ACC112 (cell line): ENCODE measurements around the gene ATXN10.

ENCODE experiments used
- H2AFZ ChIP-seq: fragments of 200-600 bp; sonication (generic); one replicate; pipeline ENCODE4 v1.6.0; 2017; ENCODE audit warnings: antibody characterized with exemption, low read length; ENCODE audit not compliant: unreplicated experiment
- H3K27ac ChIP-seq: fragments of 200-600 bp; sonication (generic); 2 replicates; pipeline ENCODE4 v1.5.1; 2014; ENCODE audit warnings: low read depth, mild to moderate bottlenecking, antibody characterized with exemption, low read length, moderate library complexity
- H3K27me3 ChIP-seq: fragments of 200-600 bp; sonication (generic); 2 replicates; pipeline ENCODE4 v1.6.1; 2014; ENCODE audit warnings: mild to moderate bottlenecking, antibody characterized with exemption, low read length, moderate library complexity, mixed read lengths; ENCODE audit not compliant: insufficient read depth
- H3K36me3 ChIP-seq: fragments of 200-600 bp; sonication (generic); 2 replicates; pipeline ENCODE4 v1.6.1; 2016; ENCODE audit warnings: mild to moderate bottlenecking, antibody characterized with exemption, low read length, moderate library complexity, mixed read lengths; ENCODE audit not compliant: insufficient read depth
- H3K4me1 ChIP-seq: fragments of 200-600 bp; sonication (generic); one replicate; pipeline ENCODE4 v1.6.1; 2016; ENCODE audit warnings: low read length, mixed read lengths; ENCODE audit not compliant: insufficient read depth, unreplicated experiment, control insufficient read depth
- H3K4me3 ChIP-seq: fragments of 200-600 bp; sonication (generic); 2 replicates; pipeline ENCODE4 v1.5.1; 2014; ENCODE audit warnings: mild to moderate bottlenecking, low read depth, low read length
- H3K79me2 ChIP-seq: fragments of 200-600 bp; sonication (generic); one replicate; pipeline ENCODE4 v1.6.0; 2016; ENCODE audit warnings: low read length; ENCODE audit not compliant: control insufficient read depth, unreplicated experiment, insufficient read depth

The ATXN10 gene

GRCh38 chr22:45878051-45878781 is 206.6 kb downstream of the ATXN10 start:
- H2AFZ ChIP-seq, result no peak overlapping the region
- H3K27ac ChIP-seq, result no peak overlapping the region
- H3K4me3 ChIP-seq, result no peak overlapping the region
- H3K4me1 ChIP-seq, result no peaks in the 10 kb centered on the region
- H3K36me3 ChIP-seq, result no peaks in the 10 kb centered on the region
- H3K79me2 ChIP-seq, result no peaks in the 10 kb centered on the region
- peaks cover 36% of the 10 kb centered on the region; the same call in 1 of the 2 replicates for H3K27me3 ChIP-seq

DNA sequence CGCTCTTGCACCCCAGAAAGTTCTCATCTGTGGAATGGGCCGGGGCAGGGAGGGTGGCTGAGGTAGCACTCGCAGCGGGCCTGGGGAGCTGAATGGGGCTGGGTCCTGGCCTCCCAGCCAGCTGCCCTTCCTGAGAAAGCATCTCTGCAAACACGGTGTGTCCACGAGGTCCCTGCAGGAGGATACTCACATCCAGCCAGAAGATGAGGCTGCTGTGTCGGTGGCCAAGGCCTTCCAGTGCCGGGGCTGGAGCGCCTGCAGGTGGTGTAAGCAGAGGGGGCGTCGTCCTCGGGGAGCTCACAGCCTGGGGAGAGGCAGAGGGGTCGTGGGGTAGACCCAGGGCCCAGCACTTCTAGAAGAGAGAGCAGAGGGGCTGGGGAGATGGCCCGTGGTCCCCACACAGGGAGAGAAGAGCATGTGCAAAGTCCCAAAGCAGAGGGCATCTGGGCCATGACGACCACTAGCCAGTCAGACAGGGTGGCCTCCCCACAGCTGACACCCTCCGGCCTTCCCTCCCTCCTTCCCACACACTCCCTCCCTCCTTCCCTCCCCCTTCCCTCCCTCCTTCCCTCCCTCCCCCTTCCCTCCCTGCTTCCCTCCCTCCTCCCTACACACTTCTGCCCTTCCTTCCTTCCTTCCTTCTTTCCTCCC is 207.4 kb downstream of the ATXN10 start:
- Histone ChIP-seq H3K36me3 (no peaks in the 10 kb centered on the region), H3K27ac (no peak overlapping the region), H3K27me3 (peaks cover 30% of the 10 kb centered on the region; the same call in 1 of the 2 replicates), H3K79me2 (no peaks in the 10 kb centered on the region), H2AFZ (no peak overlapping the region), H3K4me3 (no peak overlapping the region), H3K4me1 (no peaks in the 10 kb centered on the region)

- no peak overlapping the region for H2AFZ ChIP-seq
- H3K79me2 ChIP-seq, result no peaks in the 10 kb centered on the region
- no peaks in the 10 kb centered on the region for H3K36me3 ChIP-seq
- no peaks in the 10 kb centered on the region for H3K4me1 ChIP-seq
- H3K27ac ChIP-seq, result no peak overlapping the region
- H3K27me3 ChIP-seq, result peaks cover 28% of the 10 kb centered on the region; the same call in 1 of the 2 replicates
- H3K4me3 ChIP-seq, result no peak overlapping the region
Observed at GRCh38 chr22:45879552-45879949, 207.9 kb downstream of the ATXN10 start.

DNA sequence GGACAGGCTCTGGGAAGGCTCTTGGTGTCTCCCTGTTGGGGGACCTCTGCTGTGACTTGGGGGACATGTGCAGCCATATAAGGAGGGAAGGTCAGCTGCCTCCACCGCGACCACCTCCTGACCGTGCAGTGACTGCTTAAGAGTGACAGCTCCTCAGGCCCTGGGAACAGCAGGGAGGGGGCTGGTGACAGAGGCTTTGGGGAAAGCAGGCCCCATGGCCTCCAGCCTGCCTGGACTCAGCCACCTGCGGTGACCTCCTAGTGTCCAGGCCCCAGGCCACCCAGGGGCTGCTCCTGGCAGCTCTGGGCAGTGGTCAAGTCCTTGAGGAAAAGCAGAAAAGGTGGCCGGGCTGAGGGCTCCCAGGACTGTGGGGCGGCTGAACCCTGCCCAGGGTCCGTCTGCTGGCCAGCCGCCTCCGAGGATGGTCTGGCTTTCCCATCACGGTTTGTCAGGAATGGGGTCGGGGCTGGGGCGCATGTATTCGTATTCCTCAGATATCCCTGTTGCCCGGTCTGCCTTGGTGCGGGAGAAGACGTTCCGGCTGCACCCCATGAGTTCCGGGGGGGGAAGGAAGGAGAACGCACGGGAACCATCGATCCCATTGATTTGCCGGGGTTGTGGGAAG is 208.6 kb downstream of the ATXN10 start:
- Histone ChIP-seq H3K27me3 (peaks cover 26% of the 10 kb centered on the region; the same call in 1 of the 2 replicates), H3K27ac (no peak overlapping the region), H3K4me3 (no peak overlapping the region), H3K36me3 (no peaks in the 10 kb centered on the region), H3K79me2 (no peaks in the 10 kb centered on the region), H2AFZ (no peak overlapping the region), H3K4me1 (no peaks in the 10 kb centered on the region)

GRCh38 chr22:45880716-45881523 is 209.3 kb downstream of the ATXN10 start:
- no peak overlapping the region for H3K4me3 ChIP-seq
- no peaks in the 10 kb centered on the region for H3K4me1 ChIP-seq
- H2AFZ ChIP-seq, result no peak overlapping the region
- no peaks in the 10 kb centered on the region for H3K36me3 ChIP-seq
- peaks cover 26% of the 10 kb centered on the region; the same call in 1 of the 2 replicates for H3K27me3 ChIP-seq
- no peaks in the 10 kb centered on the region for H3K79me2 ChIP-seq
- no peak overlapping the region for H3K27ac ChIP-seq

GRCh38 chr22:45881524-45881875 is 209.9 kb downstream of the ATXN10 start:
- Histone ChIP-seq H3K27ac (no peak overlapping the region), H2AFZ (no peak overlapping the region), H3K79me2 (no peaks in the 10 kb centered on the region), H3K27me3 (peaks cover 26% of the 10 kb centered on the region; the same call in 1 of the 2 replicates), H3K4me1 (no peaks in the 10 kb centered on the region), H3K36me3 (no peaks in the 10 kb centered on the region), H3K4me3 (no peak overlapping the region)

DNA sequence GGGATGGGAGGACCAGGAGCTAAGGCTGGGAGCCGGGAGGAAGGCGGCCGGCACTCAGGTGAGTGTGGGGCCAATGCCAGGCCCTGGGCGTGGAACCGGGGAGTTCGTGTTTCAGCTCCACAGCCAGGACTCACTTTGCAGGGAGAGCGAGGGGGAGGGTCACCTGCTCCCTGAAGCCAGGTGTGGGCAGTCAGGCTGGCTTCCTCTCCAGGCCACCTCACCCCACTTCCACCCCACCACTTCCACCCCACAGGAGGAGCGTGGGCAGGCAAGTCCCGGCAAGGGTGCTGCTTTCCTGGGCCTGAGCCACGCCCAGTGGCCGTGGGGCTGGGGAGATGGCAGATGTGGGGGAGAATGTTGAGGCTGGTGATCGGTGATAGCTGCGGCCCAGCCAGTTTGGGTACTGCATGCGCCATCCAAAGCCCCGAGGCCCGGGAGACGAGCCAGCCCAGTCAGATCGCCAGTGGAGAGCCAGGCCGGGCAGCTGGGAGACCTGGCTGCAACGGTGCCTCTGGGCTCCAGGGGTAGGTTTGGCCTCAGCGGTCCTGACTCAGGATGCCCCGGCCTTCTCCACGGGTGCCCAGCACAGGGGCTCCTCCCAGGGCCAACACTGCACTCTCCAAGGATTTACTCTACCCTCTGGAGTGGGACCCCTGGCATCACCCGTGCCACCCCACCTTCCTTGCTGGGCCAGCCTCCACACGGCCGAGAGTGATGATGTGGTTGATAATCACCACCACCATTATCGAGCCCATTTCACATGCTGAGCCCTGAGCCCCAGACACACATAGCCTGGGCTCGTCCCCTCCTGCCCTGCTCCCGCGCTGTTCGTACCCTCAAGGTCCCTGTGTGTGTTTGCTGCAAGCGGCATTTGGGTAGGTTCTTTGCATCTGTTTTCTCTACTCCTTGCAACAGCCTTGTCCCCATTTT is 211.5 kb downstream of the ATXN10 start:
- no peaks in the 10 kb centered on the region for H3K79me2 ChIP-seq
- no peak overlapping the region for H3K27ac ChIP-seq
- no peak overlapping the region for H3K4me3 ChIP-seq
- H3K27me3 ChIP-seq, result peaks cover 26% of the 10 kb centered on the region; the same call in 1 of the 2 replicates
- H3K4me1 ChIP-seq, result no peaks in the 10 kb centered on the region
- no peaks in the 10 kb centered on the region for H3K36me3 ChIP-seq
- H2AFZ ChIP-seq, result no peak overlapping the region

- H2AFZ ChIP-seq, result no peak overlapping the region
- no peaks in the 10 kb centered on the region for H3K4me1 ChIP-seq
- peaks cover 22% of the 10 kb centered on the region; the same call in 1 of the 2 replicates for H3K27me3 ChIP-seq
- H3K79me2 ChIP-seq, result no peaks in the 10 kb centered on the region
- no peak overlapping the region for H3K4me3 ChIP-seq
- H3K36me3 ChIP-seq, result no peaks in the 10 kb centered on the region
- H3K27ac ChIP-seq, result no peak overlapping the region
Observed at GRCh38 chr22:45883811-45884170, 212.2 kb downstream of the ATXN10 start.

- no peaks in the 10 kb centered on the region for H3K36me3 ChIP-seq
- H2AFZ ChIP-seq, result no peak overlapping the region
- no peaks in the 10 kb centered on the region for H3K79me2 ChIP-seq
- no peak overlapping the region for H3K4me3 ChIP-seq
- H3K4me1 ChIP-seq, result no peaks in the 10 kb centered on the region
- H3K27me3 ChIP-seq, result peaks cover 20% of the 10 kb centered on the region; the same call in 1 of the 2 replicates
- H3K27ac ChIP-seq, result no peak overlapping the region
Observed at GRCh38 chr22:45884201-45885062, 212.8 kb downstream of the ATXN10 start.
